SHP77 (cell line): ENCODE measurements around the gene P2RX1.
A peak's percentile ranks its signal among the peaks of the same experiment; 100 is the strongest.

ENCODE experiments used
- DNase-seq, 2 experiments: peaks; one replicate each; lab custom pipeline; 2025; lab: John Stamatoyannopoulos, UW

Gene P2RX1

DNA sequence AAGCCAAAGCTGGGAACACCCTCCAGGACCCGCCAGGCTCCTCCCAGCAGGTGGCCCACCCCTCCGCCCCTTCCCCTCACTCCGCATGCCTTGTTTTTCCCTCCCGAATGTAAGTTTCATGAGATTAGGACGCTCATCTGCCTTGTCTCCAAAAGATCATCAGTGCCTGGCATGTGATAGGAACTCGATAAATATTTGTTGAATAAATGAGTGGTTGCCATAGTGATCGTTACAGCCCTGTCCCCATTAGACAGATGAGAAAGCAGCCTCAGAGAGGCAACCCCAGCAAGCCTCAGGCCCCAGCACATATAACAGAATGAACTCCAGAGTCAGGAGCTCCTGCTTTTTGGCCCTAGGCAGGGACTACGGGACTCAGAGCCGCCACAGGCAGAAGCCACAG, 28.5 kb downstream of the P2RX1 start:
- peak; percentile 27 to 41 for DNase-seq

DNA sequence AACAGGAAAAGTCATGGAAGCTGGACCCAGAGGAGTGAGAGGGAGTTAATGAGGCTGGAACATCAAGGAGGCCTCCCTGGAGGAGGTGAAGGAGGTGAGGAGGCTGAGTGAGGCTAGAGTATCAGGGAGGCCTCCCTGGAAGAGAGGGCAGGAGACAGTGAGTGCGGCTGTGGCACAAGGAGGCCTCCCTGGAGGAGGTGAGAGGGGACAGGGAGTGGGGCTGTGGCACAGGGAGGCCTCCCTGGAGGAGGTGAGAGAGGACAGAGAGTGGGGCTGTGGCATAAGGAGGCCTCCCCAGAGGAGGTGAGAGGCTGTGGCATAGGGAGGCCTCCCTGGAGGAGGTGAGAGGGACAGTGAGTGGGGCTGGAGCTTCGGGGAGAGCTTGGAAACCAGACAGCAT, 28.9 kb downstream of the P2RX1 start:
- no peak for DNase-seq

DNA sequence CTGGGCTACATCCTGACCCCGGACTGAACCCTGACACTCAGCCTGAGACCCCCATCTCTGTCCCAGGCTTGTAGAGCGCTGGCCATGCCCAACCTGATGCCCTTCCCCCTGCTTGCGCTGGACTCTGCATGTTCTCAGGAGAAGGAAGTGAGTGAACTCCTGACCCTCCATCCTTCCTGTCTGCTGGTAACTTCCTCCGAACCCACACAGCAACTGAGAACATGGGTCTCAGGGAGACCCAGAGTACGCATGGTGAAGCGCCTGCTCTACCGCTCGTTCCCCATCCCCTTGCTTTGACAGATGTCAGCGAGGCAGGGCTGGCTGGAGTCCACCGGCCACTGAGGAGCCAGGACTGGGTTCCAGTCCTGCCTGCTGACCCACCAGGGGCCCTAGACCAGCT, 29.5 kb downstream of the P2RX1 start:
- no peak for DNase-seq

GRCh38 chr17:3885970-3886369, 30.3 kb downstream of the P2RX1 start:
- no peak for DNase-seq

DNA sequence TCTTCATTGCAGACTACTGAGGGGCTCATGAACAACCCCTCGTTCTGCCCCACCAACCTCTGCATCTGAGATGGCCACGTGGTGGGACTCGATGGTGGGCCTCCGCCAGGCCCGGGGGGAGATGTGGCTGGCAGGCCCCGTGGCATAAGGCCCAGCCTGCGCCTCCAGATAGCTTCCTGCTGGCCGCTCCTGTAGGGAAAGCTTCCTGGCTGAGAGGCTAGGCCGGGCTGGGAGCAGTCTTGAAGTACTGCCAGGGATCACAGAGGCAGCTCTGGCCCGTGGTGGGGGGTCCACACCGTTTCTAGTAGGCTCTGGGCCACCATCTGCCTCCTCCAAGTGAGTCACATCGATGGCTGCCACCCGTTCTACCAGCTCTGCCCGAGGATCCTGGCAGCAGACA, 31.0 kb downstream of the P2RX1 start:
- no peak for DNase-seq

GRCh38 chr17:3884188-3884587, 32.1 kb downstream of the P2RX1 start:
- DNase-seq, result no peak

DNA sequence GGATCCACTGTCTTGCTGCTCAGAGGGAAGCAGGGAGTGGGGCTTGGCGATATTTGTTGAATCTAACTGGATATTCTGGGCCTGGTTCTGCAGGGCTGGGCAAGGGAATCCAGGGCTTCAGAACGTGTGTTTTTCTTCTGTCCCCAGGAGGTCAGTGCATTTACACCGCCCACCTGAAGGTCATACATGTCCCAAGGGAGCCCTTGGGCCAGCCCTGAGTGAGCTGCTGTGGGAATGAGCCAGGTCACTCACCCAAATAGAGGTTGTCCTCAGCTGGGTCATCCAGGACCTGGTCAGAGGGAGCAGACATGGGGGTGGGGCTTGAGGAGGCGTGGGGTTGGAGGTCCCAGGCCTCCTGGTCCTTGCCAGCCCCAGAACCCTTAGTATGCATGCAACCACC, 34.0 kb downstream of the P2RX1 start:
- no peak for DNase-seq

- no peak for DNase-seq
Observed at GRCh38 chr17:3880983-3881382, 35.3 kb downstream of the P2RX1 start.

GRCh38 chr17:3879591-3880417, 36.5 kb downstream of the P2RX1 start:
- DNase-seq, result no peak

GRCh38 chr17:3879186-3879585, 37.1 kb downstream of the P2RX1 start:
- peak; percentile 87 to 90 for DNase-seq

DNA sequence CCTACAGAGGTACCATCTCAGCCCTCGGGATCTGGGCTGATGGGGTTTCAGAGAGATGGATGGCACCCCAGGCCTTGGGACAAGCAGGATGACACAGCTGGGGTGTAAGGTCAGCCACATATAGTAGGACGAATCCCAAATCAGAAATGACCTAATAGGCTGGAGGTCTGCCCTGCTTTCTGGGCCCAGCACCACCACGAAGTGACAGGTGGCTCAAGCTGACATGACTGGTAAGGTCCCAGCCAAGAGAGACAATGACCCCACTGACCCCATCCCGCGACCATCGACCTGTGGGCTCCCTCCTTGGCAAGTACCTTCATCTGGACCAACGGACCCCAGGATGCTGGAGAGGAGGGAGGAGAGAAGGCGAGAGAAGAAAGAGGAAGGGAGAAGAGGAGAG, 39.0 kb downstream of the P2RX1 start:
- no peak for DNase-seq

DNA sequence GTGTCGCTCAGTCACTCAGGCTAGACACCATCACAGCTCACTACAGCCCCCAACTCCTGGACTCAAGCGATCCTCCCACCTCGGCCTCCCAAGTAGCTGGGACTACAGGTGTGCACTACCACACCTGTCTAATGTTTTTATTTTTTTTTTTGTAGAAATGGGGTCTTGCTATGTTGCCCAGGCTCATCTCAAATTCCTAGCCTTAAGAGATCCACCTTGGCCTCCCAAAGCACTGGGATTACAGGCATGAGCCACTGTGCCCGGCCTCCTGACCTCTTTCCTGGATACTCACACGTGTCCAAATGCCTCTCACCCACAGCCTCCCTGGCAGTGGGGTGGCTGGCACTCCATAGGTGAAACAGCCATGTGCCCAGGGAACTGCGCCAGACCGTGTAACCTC, 40.9 kb downstream of the P2RX1 start:
- no peak for DNase-seq

DNA sequence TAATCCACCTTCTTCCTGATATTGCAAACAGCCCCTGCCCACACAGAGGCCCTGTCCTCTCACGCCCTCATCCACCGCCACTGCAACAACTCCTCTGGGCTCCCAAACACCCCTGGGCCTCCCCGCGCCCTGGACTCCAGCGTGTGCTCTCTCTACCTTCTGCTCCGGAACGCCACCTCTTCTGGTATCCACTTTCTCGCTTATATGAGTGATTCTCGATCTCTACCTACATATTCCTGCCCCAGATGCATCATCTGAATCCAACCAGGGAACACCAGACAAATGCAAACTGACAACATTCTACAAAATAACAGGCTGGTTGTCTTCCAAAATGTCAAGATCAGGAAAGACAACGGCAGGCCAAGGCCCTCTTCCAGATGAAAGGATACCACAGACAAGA, 42.4 kb downstream of the P2RX1 start:
- no peak for DNase-seq

- no peak for DNase-seq
Observed at GRCh38 chr17:3870871-3871306, 45.4 kb downstream of the P2RX1 start.

GRCh38 chr17:3867606-3868005, 48.7 kb downstream of the P2RX1 start:
- no peak for DNase-seq

DNA sequence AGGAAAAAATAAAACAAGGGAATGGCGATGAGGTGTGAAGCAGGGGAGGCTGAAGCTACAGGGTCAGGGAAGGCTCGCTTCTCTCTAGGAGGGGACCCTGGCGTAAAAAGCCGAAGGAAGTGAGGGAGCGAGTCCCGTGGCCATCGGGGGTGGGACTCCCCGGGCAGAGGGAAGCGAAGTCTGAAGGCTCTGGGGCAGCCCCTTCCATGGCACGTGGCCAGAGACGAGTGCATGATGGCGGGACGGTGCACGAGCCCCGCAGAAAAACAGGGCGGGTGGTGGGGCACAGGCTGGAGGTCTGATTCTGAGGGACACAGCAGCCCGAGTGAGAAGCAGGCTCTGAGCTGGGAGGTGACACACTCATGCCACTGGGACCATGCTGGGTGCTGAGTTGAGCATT, 49.2 kb downstream of the P2RX1 start:
- no peak for DNase-seq

DNA sequence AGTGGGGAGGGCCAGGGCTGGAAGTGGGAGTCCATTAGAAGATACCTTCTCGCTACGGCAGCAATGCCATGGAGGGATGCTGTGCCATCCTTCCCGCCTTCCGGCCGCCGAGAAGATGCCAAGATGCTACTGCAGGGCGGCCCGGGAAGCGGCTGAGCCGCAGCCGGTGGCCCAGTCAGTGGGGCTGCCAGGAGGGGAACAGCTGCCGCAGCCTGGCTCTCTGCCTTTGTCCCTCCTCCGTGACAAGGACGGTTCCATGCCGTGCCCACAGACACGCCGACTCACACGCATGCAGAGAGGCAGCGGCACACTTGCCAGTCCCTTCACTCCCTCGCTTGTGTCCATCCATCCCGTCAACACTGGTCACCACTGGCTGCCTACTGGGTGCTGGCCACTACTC, 50.0 kb downstream of the P2RX1 start:
- no peak for DNase-seq

DNA sequence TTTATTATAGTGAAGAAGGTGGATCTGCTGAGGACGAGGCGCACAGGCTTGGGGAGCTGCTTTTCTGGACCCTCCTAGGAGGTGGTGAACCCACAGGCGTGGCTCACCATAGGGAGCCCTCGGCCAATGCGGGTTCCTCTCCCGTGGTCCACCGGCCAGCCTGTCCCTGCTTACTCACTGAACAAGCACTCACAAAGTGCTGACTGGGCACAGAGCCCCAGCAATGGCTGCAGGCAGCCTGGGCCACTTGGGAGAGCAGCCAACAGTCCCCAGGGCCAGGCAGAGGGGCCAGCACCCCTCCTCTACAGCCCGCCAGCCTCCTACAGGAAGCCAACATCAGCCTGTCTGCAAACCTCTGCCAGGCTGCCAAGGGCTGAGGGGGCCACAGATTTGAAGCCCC, 51.1 kb downstream of the P2RX1 start:
- DNase-seq, result no peak

- no peak for DNase-seq
Observed at GRCh38 chr17:3864534-3864933, 51.7 kb downstream of the P2RX1 start.

- no peak for DNase-seq
Observed at GRCh38 chr17:3861761-3862681, 54.2 kb downstream of the P2RX1 start.

GRCh38 chr17:3860939-3861700, 55.1 kb downstream of the P2RX1 start:
- DNase-seq, result no peak

DNA sequence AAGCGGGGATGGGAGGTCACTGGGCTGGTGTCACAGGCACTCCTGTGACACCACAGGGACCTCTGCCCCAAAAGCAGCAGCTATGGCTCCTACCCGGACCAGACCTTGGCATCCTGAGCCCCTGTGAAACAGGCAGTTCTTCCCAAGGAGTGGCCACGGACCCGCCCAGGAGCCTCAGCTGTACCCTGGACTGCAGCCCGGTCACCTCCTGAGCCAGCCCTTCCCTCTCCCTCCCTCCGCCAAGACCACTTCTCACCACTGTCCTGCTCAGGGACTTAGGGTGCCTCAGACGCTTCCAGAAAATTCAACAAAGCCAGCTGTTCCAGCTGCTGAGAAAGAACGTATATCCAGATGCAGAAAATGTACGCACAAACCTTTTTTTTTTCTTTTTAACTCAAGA, 56.3 kb downstream of the P2RX1 start:
- no peak for DNase-seq
